HG03196 (cell line): ENCODE results near the gene AMHR2.
"Not testable (repeated sequence)": the region's sequence is repeated elsewhere in the genome, so short reads cannot be mapped to it uniquely, and the experiment has no call there.

Experiments
- ATAC-seq: cut with Tn5 transposase; IDR thresholded peaks from one replicate; pipeline ENCODE4 v1.9.1; 2021; ENCODE audit not compliant: unreplicated experiment

The AMHR2 gene

GRCh38 chr12:53414756-53415417 lies 8.8 kb upstream of the AMHR2 start:
- no peak for ATAC-seq

GRCh38 chr12:53415752-53416389 lies 7.8 kb upstream of the AMHR2 start:
- ATAC-seq, result not testable (repeated sequence)

- not testable (repeated sequence) for ATAC-seq
These were observed 6.3 kb upstream of the AMHR2 start for GRCh38 chr12:53417291-53417816.

GRCh38 chr12:53418221-53418620 lies 5.4 kb upstream of the AMHR2 start:
- no peak for ATAC-seq

- ATAC-seq, result no peak
These were observed 3.9 kb upstream of the AMHR2 start for GRCh38 chr12:53419756-53420155.

GRCh38 chr12:53422247-53422646 lies 1.4 kb upstream of the AMHR2 start:
- ATAC-seq, result not testable (repeated sequence)

GRCh38 chr12:53424626-53425514 lies 1.2 kb downstream of the AMHR2 start:
- no peak for ATAC-seq

GRCh38 chr12:53425515-53426150 lies 2.0 kb downstream of the AMHR2 start:
- ATAC-seq, result no peak

DNA sequence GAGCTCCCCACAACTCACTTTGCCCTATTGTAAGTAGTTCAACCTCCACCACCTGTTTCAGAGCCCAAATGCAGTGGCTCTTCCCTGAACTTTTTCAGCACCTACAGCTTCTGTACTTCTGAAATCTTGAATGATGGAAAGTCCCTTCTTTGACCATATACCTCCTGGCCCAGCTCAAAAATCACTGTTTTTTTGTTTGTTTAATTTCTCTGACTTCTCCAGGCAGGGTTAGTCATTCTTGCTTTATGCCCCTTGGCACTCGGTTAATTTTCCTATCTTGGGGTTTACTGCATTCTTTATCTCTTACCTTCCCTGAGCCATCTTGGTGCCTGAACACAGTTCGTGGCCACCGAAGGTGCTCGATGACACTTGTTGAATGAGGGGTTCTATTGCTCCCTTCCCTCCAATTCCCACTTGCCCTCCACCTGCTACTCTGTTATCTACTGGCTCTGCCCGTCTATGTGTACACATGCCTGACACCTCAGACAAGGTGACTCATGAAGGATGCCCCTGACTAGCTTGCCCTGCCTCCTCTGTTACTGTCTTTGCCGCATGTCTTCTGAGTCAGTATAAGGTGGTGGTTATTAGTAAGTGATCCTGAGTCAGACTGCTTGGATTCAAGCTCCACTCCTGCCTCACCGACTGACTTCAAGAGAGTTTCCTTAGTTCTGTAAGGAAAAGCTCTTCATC lies 4.4 kb downstream of the AMHR2 start:
- ATAC-seq, result no peak

DNA sequence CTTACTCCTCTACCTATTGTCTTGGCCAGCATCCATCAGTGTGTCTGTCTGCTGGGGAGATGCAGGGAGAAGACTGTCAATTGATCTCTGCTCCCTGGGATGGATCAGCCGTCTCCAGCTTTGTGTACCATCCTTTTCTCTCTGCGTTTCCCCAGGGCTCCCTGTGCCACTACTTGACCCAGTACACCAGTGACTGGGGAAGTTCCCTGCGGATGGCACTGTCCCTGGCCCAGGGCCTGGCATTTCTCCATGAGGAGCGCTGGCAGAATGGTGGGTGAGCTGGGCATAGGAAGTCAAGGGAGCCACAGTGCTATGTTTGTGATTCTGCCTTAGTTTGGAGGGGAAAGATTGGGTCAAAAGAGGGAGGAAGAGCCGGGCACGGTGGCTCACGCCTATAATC lies 5.1 kb downstream of the AMHR2 start:
- ATAC-seq, result no peak

DNA sequence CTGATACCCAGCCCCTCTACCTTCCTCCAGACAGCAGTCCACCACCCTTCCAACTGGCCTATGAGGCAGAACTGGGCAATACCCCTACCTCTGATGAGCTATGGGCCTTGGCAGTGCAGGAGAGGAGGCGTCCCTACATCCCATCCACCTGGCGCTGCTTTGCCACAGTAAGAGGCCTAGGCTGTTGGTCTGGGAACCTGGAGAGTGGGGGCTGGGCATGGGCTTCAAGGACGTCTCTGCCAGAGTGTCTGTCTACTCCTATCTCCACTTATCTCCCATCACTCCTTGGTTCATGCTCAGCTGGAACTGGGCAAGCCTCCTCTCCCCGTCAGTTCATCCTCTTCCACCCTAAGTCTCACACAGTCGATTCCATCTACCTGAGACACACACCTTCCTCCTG lies 6.5 kb downstream of the AMHR2 start:
- no peak for ATAC-seq

GRCh38 chr12:53431187-53431586 lies 7.5 kb downstream of the AMHR2 start:
- ATAC-seq, result no peak

- ATAC-seq, result not testable (repeated sequence)
These were observed 11.7 kb downstream of the AMHR2 start for GRCh38 chr12:53435326-53435725.

- not testable (repeated sequence) for ATAC-seq
These were observed 15.9 kb downstream of the AMHR2 start for GRCh38 chr12:53439582-53439981.

GRCh38 chr12:53441040-53441833 lies 17.6 kb downstream of the AMHR2 start, which contains the start of gene PRR13:
Gene PRR13 (plus strand): TSS chr12:53441734. CDS start chr12:53442715, 981 bp downstream.
- peak; percentile 99 for ATAC-seq

- ATAC-seq, result no peak
These were observed 20.3 kb downstream of the AMHR2 start for GRCh38 chr12:53443955-53444354.

- ATAC-seq, result not testable (repeated sequence)
These were observed 21.1 kb downstream of the AMHR2 start for GRCh38 chr12:53444593-53445325.

GRCh38 chr12:53450936-53451335 lies 27.3 kb downstream of the AMHR2 start:
- no peak for ATAC-seq

DNA sequence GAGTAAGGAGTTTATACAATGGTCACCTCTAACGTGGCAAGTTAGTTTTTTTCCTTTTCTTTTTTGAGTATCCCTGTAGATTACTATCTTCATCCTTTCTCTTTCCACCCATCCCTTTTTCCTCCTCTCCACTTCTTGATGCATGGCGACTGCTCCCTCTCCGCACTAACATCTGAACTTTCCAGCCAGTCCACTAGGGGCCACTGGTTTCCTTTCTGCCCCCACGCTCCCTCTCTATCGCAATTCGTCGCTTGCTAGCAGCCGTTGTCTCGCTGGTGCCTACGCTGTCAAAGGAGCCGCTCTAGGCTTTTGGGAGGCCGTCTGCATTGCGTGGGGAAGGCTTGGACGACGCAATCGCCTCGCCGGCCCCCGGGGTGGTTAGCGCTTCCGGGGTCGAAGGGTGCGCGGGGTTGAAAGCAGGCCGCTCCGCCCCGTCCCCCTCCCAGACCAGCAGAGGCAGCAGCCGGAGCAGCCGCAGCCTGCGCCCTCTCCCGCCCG lies 28.1 kb downstream of the AMHR2 start, which contains the start of gene PCBP2:
Gene PCBP2, plus strand, starts transcription at position 442 of the 498 bp plus-strand sequence. CDS start 2,699 bp downstream, outside the sequence.
- ATAC-seq, result peak; percentile 97
